WTC11 (cell line): ENCODE results near the gene SERINC4. TPM values are rescaled to one million over a fixed set of nuclear protein-coding genes. Genes with fewer than 3 reads are reported as not detected.

Experiments used
- AR ChIP-seq: fragments of 250-450 bp; sonication (Bioruptor Pico); IDR thresholded peaks from 2 replicates; pipeline ENCODE4 v1.9.0; 2021; ENCODE audit warnings: mild to moderate bottlenecking
- ARID4B ChIP-seq: sonication (generic); formaldehyde crosslinking; IDR thresholded peaks from 2 replicates; pipeline ENCODE4 v1.8.0; 2023; ENCODE audit warnings: missing genetic modification reagents, mild to moderate bottlenecking, borderline replicate concordance
- CTCF ChIP-seq: fragments of 200-600 bp; IDR thresholded peaks from 2 replicates; pipeline ENCODE4 v1.8.0; 2022; ENCODE audit warnings: antibody characterized with exemption
- E2F5 ChIP-seq: sonication (generic); formaldehyde crosslinking; IDR thresholded peaks from 2 replicates; pipeline ENCODE4 v1.8.1; 2022; ENCODE audit warnings: mild to moderate bottlenecking, moderate library complexity, missing genetic modification reagents
- FOXK1 ChIP-seq: sonication (generic); formaldehyde crosslinking; IDR thresholded peaks from 2 replicates; pipeline ENCODE4 v1.8.0; 2022; ENCODE audit warnings: mild to moderate bottlenecking, moderate library complexity, missing genetic modification reagents
- FOXP4 ChIP-seq: sonication (generic); formaldehyde crosslinking; IDR thresholded peaks from 2 replicates; pipeline ENCODE4 v1.8.0; 2022; ENCODE audit warnings: mild to moderate bottlenecking, missing genetic modification reagents
- SMAD3 ChIP-seq: sonication (generic); formaldehyde crosslinking; IDR thresholded peaks from 2 replicates; pipeline ENCODE4 v1.8.0; 2022; ENCODE audit warnings: missing genetic modification reagents, mild to moderate bottlenecking, borderline replicate concordance
- SMAD4 ChIP-seq: sonication (generic); formaldehyde crosslinking; IDR thresholded peaks from 2 replicates; pipeline ENCODE4 v1.8.0; 2022; ENCODE audit warnings: mild to moderate bottlenecking, missing genetic modification reagents
- TEAD1 ChIP-seq: sonication (generic); formaldehyde crosslinking; IDR thresholded peaks from 2 replicates; pipeline ENCODE4 v1.8.0; 2022; ENCODE audit warnings: mild to moderate bottlenecking, missing genetic modification reagents
- TEAD4 ChIP-seq: sonication (generic); formaldehyde crosslinking; IDR thresholded peaks from 2 replicates; pipeline ENCODE4 v1.8.0; 2022; ENCODE audit warnings: mild to moderate bottlenecking, missing genetic modification reagents
- ZNF263 ChIP-seq: sonication (generic); formaldehyde crosslinking; IDR thresholded peaks from 2 replicates; pipeline ENCODE4 v1.8.1; 2022; ENCODE audit warnings: low read depth, mild to moderate bottlenecking, moderate library complexity, missing genetic modification reagents
- ZNF281 ChIP-seq: sonication (generic); formaldehyde crosslinking; IDR thresholded peaks from 2 replicates; pipeline ENCODE4 v1.8.0; 2023; ENCODE audit warnings: mild to moderate bottlenecking, missing genetic modification reagents
- total RNA-seq: library from RNA; stranded (reverse); gene quantifications from 3 replicates; pipeline ENCODE4 v1.2.3, GENCODE V29; 2021
- TF ChIP-seq, protein P1 (sequence below): fragments of 250-450 bp; sonication (Bioruptor Pico); conservative IDR thresholded peaks from 2 replicates; pipeline ENCODE4 v1.9.0; 2021; ENCODE audit warnings: mild to moderate bottlenecking
- TF ChIP-seq, protein P2 (sequence below): sonication (generic); formaldehyde crosslinking; IDR thresholded peaks from 2 replicates; pipeline ENCODE4 v1.8.1; 2022; ENCODE audit warnings: low read depth, mild to moderate bottlenecking, moderate library complexity, missing genetic modification reagents, borderline replicate concordance

Gene SERINC4
- total RNA-seq, 1 experiment from 2014 or later, result not detected

GRCh38 chr15:43777267-43777914 is 22.6 kb downstream of the SERINC4 start (continued):
- TF ChIP-seq, protein P1, sequence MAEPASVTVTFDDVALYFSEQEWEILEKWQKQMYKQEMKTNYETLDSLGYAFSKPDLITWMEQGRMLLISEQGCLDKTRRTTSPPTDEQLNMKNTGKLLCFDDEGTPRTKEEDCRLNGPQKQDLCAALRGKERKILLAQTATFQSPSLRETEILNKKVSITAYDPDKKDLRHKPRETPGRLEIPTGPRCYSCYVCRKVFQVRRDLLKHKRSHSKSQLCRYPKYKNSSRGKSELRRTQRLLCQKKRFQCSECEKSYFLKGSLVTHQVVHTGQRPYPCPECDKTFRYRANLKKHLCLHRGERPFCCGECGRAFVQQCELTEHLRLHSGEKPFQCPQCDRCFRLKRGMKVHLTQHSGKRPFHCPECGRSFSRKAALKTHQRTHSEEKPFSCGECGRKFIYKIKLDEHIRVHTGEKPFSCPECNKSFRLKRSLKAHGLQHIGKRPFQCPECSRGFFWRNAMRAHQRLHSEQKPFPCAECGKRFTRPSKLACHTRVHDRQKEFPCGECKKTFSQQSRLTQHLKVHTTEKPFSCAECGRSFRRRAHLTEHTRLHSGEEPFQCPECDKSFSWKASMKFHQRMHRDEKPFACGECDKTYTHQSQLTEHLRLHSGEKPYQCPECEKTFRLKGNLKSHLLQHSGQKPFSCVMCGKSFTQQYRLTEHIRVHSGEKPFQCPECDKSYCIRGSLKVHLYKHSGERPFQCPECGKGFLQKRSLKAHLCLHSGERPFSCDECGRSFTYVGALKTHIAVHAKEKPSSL, result no peak
- no peak for TF ChIP-seq ZNF263 (CRISPR knock-in tag)
- 0 out of 2 replicates have a peak, but pooled peaks have one; percentile 27 for TF ChIP-seq TEAD1
- TF ChIP-seq E2F5 (CRISPR knock-in tag), result 0 out of 2 replicates have a peak, but pooled peaks have one; percentile 14
- 0 out of 2 replicates have a peak, but pooled peaks have one; percentile 19 for TF ChIP-seq SMAD3 (CRISPR knock-in tag)
- TF ChIP-seq FOXK1 (CRISPR knock-in tag), result peak; percentile 46; the same call in 1 of the 2 replicates
- peak; percentile 65; the same call in 1 of the 2 replicates for TF ChIP-seq ARID4B (CRISPR knock-in tag)
- peak; percentile 20; the same call in 1 of the 2 replicates for TF ChIP-seq ZNF281
- 0 out of 2 replicates have a peak, but pooled peaks have one; percentile 23 for TF ChIP-seq FOXP4 (CRISPR knock-in tag)
- no peak for TF ChIP-seq SMAD4 (CRISPR knock-in tag)
- no peak for TF ChIP-seq AR (CRISPR knock-in tag)
- no peak for TF ChIP-seq TEAD4 (CRISPR knock-in tag)
- TF ChIP-seq, protein P2, sequence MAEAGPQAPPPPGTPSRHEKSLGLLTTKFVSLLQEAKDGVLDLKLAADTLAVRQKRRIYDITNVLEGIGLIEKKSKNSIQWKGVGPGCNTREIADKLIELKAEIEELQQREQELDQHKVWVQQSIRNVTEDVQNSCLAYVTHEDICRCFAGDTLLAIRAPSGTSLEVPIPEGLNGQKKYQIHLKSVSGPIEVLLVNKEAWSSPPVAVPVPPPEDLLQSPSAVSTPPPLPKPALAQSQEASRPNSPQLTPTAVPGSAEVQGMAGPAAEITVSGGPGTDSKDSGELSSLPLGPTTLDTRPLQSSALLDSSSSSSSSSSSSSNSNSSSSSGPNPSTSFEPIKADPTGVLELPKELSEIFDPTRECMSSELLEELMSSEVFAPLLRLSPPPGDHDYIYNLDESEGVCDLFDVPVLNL, result no peak
- TF ChIP-seq CTCF, result peak; percentile 64
